Measurements from ENCODE around the gene UROS. TPM values are rescaled to one million over a fixed set of nuclear protein-coding genes. Genes with fewer than 3 reads are reported as not detected.

UROS gene
- total RNA-seq, 1 experiment from 2014 or later = 48.7 TPM

GRCh38 chr10:125747417-125747816, 75.6 kb downstream of the UROS start:
- no peak overlapping the region for H3K4me3 Mint-ChIP-seq
- DNase-seq (ENCODE audit: low spot score) (no peak), ATAC-seq (no peak)
- CTCF ChIA-PET = interaction anchor here (0.6 kb wide), 1 partner anchor 108 kb away, joined by 4 read pairs; no protein-coding TSS in a partner anchor
- POLR2A ChIA-PET = no interaction called here
- no peak overlapping the region for H3K27ac Mint-ChIP-seq
- H3K36me3 Mint-ChIP-seq = peaks cover 75% of the 10 kb centered on the region
- H3K9me3 Mint-ChIP-seq = no peaks in the 10 kb centered on the region
- H3K4me1 Mint-ChIP-seq = no peaks in the 10 kb centered on the region
- H3K27me3 Mint-ChIP-seq (ENCODE audit: low read depth) = no peaks in the 10 kb centered on the region
- TF ChIP-seq ATF1 (CRISPR knock-in tag; IDR thresholded peaks at IDR 0.05) (no peak), NR2C2 (CRISPR knock-in tag; IDR thresholded peaks at IDR 0.05) (no peak), EMX1 (CRISPR knock-in tag; IDR thresholded peaks at IDR 0.05) (no peak), PRRX2 (CRISPR knock-in tag; IDR thresholded peaks at IDR 0.05) (no peak), GRHL2 (CRISPR knock-in tag; IDR thresholded peaks at IDR 0.05; ENCODE audit: insufficient replicate concordance, severe bottlenecking) (no peak), JUN (CRISPR knock-in tag; IDR thresholded peaks at IDR 0.05) (no peak), E2F4 (CRISPR knock-in tag; IDR thresholded peaks at IDR 0.05; ENCODE audit: borderline replicate concordance, low read depth) (no peak), IRF1 (CRISPR knock-in tag; IDR thresholded peaks at IDR 0.05) (no peak), TCF7 (CRISPR knock-in tag; IDR thresholded peaks at IDR 0.05; ENCODE audit: low read depth) (no peak), MAX (CRISPR knock-in tag; IDR thresholded peaks at IDR 0.05) (no peak), SMAD4 (CRISPR knock-in tag; IDR thresholded peaks at IDR 0.05) (no peak)

GRCh38 chr10:125744909-125745308, 78.1 kb downstream of the UROS start:
- TF ChIP-seq JUN (CRISPR knock-in tag; IDR thresholded peaks at IDR 0.05) = no peak
- no peak for TF ChIP-seq E2F4 (CRISPR knock-in tag; IDR thresholded peaks at IDR 0.05; ENCODE audit: borderline replicate concordance, low read depth)
- TF ChIP-seq RELA (CRISPR knock-in tag; IDR thresholded peaks at IDR 0.05; ENCODE audit: borderline replicate concordance) = no peak
- TF ChIP-seq FOXJ3 (CRISPR knock-in tag; IDR thresholded peaks at IDR 0.05; ENCODE audit: borderline replicate concordance) = no peak
- TF ChIP-seq ZNF396 (CRISPR knock-in tag; IDR thresholded peaks at IDR 0.05; ENCODE audit: borderline replicate concordance) = no peak
- TF ChIP-seq GABPB1 (CRISPR knock-in tag; IDR thresholded peaks at IDR 0.05) = no peak
- TF ChIP-seq ZNF671 (CRISPR knock-in tag; IDR thresholded peaks at IDR 0.05) = no peak
- TF ChIP-seq MYBL2 (CRISPR knock-in tag; IDR thresholded peaks at IDR 0.05) = no peak
- TF ChIP-seq CREB1 (CRISPR knock-in tag; IDR thresholded peaks at IDR 0.05) = no peak
- TF ChIP-seq ZNF121 (CRISPR knock-in tag; IDR thresholded peaks at IDR 0.05) = no peak
- TF ChIP-seq RORB (CRISPR knock-in tag; IDR thresholded peaks at IDR 0.05) = no peak
- H3K27me3 Mint-ChIP-seq (ENCODE audit: low read depth) = no peaks in the 10 kb centered on the region
- H3K27ac Mint-ChIP-seq = no peak overlapping the region
- ATAC-seq (no peak), DNase-seq (ENCODE audit: low spot score) (no peak)
- H3K9me3 Mint-ChIP-seq = no peaks in the 10 kb centered on the region
- ChIA-PET CTCF (no interaction called here), POLR2A (no interaction called here)
- H3K4me1 Mint-ChIP-seq = no peaks in the 10 kb centered on the region
- H3K36me3 Mint-ChIP-seq = peaks cover 76% of the 10 kb centered on the region
- H3K4me3 Mint-ChIP-seq = no peak overlapping the region

GRCh38 chr10:125742465-125742864, 80.6 kb downstream of the UROS start:
- Mint-ChIP-seq H3K27ac (no peak overlapping the region), H3K27me3 (ENCODE audit: low read depth) (no peaks in the 10 kb centered on the region), H3K9me3 (no peaks in the 10 kb centered on the region), H3K36me3 (peaks cover 82% of the 10 kb centered on the region), H3K4me1 (no peaks in the 10 kb centered on the region), H3K4me3 (no peak overlapping the region)
- DNase-seq (ENCODE audit: low spot score) = no peak
- ChIA-PET POLR2A (no interaction called here), CTCF (no interaction called here)
- ATAC-seq = no peak
- TF ChIP-seq NR1H2 (CRISPR knock-in tag; IDR thresholded peaks at IDR 0.05) (no peak), ZNF425 (CRISPR knock-in tag; conservative IDR thresholded peaks at IDR 0.05) (no peak), PREB (CRISPR knock-in tag; IDR thresholded peaks at IDR 0.05; ENCODE audit: borderline replicate concordance) (no peak), RORB (CRISPR knock-in tag; IDR thresholded peaks at IDR 0.05) (no peak), MXD4 (CRISPR knock-in tag; IDR thresholded peaks at IDR 0.05; ENCODE audit: borderline replicate concordance) (no peak), ZSCAN18 (CRISPR knock-in tag; IDR thresholded peaks at IDR 0.05) (no peak), USF1 (CRISPR knock-in tag; IDR thresholded peaks at IDR 0.05) (no peak)

Measured in WTC11 (cell line).